SU-DHL-6 (cell line): ENCODE data around the gene CHST15.

Experiments
- EZH2phosphoT487 ChIP-seq: fragments of 200-600 bp; sonication (generic), shearing (Covaris generic); conservative IDR thresholded peaks from 2 replicates; pipeline ENCODE4 v1.6.1; 2018; ENCODE audit warnings: mild to moderate bottlenecking, antibody characterized with exemption, low read length, moderate library complexity, mixed read lengths
- TF ChIP-seq, protein P1 (sequence below): fragments of 200-600 bp; sonication (generic); IDR thresholded peaks from one replicate; pipeline ENCODE4 v1.5.1; 2017; ENCODE audit warnings: antibody characterized with exemption, mild to moderate bottlenecking, low read length, moderate library complexity; ENCODE audit not compliant: insufficient read depth, poor library complexity, severe bottlenecking

DNA sequence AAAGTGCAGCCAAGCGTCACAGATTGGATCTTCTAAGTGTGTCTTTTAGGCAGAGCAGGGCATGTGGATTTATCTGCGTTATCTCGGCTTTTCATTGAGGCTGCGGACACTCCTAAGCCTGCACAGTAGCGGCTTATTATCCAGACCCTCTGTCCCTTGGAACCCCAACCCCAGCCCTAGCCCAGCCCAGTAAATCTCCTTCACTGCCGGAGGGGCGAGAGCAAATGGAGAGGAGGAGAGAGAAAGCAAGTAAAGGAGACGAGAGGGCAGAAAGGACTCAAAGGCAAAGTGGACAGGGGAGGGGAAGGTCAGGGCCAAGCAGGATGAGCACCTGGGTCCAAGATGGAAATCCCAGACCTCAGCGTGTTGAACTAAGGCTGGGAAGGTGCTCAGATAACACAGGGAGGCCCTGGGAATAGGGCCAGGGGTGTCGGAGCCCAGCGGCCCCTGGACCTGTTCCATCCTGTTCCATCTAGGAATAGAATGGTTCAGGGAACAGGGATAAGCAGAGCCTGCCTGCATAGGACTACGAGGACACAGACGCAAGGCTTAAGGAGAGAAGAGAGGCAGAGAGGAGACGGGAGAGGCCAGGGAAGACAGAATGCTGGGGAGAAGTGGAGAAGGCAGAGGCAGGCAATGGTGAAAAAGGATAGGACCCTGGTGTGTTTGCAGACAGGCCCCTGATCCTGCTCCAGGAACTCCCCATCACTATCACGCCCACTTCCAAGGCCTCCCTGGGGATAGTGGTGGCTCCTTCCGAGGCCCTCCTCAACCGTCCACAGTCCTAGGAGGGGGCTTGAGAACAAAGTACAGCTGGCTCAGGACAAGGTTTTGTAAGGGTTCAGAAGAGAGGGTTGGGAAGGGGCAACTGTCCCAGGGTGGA is 99.6 kb downstream of the CHST15 start:
- TF ChIP-seq, protein P1, sequence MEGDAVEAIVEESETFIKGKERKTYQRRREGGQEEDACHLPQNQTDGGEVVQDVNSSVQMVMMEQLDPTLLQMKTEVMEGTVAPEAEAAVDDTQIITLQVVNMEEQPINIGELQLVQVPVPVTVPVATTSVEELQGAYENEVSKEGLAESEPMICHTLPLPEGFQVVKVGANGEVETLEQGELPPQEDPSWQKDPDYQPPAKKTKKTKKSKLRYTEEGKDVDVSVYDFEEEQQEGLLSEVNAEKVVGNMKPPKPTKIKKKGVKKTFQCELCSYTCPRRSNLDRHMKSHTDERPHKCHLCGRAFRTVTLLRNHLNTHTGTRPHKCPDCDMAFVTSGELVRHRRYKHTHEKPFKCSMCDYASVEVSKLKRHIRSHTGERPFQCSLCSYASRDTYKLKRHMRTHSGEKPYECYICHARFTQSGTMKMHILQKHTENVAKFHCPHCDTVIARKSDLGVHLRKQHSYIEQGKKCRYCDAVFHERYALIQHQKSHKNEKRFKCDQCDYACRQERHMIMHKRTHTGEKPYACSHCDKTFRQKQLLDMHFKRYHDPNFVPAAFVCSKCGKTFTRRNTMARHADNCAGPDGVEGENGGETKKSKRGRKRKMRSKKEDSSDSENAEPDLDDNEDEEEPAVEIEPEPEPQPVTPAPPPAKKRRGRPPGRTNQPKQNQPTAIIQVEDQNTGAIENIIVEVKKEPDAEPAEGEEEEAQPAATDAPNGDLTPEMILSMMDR: no peak
- no peak for TF ChIP-seq EZH2phosphoT487
